GM10266 (cell line): ENCODE results near the gene ST6GAL1.
"Not testable (repeated sequence)": the region's sequence is repeated elsewhere in the genome, so short reads cannot be mapped to it uniquely, and the experiment has no call there.

Experiments used
- DNase-seq: peaks from one replicate; pipeline ENCODE4 v3.0.0; 2012; ENCODE audit errors: extremely low spot score
- TF ChIP-seq, protein P1 (sequence below): IDR thresholded peaks from 2 replicates; pipeline ENCODE4 v1.5.1; 2012; ENCODE audit warnings: mild to moderate bottlenecking, low read depth; ENCODE audit not compliant: control insufficient read depth, insufficient read depth; ENCODE audit errors: missing control alignments

ST6GAL1 gene

DNA sequence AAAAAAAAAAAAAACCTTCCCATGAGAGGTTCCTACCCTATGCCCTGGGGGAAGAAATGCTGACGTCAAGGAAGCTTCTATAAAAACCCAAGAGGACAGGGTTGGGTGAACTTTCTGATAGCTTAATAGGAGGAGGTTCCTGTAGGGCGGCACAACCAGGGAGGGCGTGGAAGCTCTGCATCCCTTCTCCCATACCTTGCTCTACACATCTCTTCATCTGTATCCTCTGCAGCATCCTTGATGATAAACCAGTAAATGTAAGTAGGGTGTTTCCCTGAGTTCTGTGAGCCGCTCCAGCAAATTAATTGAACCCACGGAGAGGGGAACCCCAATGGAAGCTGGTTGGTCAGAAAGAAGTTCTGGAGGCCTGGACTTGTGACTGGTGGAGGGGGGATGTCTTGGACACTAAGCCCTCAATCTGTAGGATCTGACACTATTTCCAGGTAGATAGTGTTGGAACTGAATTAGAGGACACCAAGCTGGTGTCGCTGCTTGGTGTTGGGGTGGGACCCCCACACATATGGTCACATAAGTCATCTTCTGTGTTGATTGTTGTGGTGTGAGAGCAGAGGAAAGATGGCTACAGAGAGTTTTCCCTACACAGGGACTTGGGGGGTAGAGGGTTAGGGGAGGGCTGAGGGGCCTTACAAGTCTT lies 91.5 kb downstream of the ST6GAL1 start:
- TF ChIP-seq, protein P1, sequence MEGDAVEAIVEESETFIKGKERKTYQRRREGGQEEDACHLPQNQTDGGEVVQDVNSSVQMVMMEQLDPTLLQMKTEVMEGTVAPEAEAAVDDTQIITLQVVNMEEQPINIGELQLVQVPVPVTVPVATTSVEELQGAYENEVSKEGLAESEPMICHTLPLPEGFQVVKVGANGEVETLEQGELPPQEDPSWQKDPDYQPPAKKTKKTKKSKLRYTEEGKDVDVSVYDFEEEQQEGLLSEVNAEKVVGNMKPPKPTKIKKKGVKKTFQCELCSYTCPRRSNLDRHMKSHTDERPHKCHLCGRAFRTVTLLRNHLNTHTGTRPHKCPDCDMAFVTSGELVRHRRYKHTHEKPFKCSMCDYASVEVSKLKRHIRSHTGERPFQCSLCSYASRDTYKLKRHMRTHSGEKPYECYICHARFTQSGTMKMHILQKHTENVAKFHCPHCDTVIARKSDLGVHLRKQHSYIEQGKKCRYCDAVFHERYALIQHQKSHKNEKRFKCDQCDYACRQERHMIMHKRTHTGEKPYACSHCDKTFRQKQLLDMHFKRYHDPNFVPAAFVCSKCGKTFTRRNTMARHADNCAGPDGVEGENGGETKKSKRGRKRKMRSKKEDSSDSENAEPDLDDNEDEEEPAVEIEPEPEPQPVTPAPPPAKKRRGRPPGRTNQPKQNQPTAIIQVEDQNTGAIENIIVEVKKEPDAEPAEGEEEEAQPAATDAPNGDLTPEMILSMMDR = no peak
- DNase-seq = peak; percentile 69

DNA sequence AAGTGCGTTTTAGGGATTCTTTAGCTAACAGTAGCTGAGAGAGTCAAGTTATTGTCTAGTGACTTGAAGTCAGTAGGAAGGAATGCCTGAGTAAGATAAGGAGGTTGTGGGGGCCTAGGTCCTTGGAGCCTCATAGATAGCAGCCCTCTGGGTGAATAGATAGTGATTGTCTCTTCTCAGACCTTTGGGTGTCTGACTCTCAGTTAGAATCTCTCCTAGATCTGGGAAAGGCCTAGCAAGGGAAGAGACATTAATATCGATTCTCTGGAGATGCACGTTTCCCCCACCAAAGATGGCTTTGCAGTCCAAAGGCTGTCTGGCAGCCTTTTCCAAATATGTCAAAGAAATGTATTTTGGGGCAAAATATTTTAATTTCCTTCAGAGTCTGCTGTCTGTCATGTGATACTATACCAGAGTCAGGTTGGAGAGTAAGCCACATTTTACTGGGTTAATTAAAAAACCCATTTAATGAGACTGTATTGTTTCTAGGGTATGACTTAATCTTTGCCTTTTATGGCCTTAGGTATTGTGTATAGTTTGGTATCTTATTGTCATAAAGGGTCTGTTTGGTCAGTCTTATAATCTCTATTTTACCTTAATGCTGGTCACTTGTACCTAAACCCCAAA lies 92.2 kb downstream of the ST6GAL1 start:
- TF ChIP-seq, protein P1 = no peak
- no peak for DNase-seq

DNA sequence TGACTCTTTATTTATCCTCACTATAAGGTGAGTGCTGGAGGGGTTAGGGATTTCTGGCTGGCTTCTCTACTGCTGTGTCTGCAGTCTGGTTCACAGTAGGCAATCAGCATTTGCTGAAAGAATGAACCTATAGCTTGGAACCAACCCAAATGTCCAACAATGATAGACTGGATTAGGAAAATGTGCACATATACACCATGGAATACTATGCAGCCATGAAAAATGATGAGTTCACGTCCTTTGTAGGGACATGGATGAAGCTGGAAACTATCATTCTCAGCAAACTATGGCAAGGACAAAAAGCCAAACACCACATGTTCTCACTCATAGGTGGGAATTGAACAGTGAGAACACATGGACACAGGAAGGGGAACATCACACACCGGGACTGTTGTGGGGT lies 93.0 kb downstream of the ST6GAL1 start:
- not testable (repeated sequence) for DNase-seq

DNA sequence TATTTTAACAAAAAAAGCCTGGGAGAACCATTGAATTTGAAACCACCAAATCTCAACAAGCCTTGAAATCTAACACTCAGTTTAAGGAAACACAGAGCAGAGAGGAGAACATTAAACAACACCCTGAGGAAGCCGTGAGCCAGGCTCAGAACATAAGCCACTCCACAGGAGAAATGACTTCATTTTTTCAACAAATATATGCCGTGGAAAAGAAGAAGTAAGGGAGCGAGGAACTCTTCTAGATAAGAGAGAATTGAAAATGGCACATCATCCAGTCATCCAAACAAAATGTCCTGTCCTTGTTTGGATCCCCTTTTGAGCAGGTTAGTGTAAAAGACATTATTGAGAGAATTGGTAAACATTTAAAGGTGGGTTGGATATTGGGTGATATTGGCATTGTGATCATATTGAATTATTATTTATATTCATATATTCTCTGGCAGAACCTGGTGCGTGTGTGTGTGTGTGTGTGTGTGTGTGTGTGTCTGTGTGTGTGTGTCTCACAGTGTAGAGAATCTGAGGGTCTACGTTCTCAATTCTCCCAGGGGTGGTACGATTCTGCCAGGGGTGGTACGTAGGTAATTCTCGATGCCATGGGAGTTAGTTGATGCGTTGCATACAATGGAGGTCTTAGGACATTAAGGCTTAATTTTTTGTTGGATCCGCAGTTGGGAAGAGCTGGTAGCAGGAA lies 94.4 kb downstream of the ST6GAL1 start:
- TF ChIP-seq, protein P1 = no peak
- DNase-seq = no peak

DNA sequence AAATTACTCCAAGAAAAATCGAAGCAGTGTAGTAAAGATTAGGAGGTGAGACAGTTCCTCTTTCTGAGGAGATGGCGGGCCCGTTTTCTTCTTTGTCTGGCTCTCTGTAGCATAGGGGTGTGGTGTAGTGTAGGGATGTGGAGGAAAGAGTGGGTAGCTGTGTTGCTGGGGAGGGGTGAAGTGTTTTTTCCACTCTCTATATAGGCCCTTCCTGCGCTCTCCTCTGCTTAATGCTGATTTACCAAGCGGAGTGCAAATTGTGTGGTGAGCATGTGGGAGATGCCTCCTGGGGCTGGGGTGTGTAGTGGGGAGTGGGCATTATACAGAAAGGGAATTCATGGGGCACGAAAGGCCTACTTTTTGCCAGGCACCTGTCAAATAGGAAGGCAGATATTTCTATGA lies 94.9 kb downstream of the ST6GAL1 start:
- peak; percentile 60 for DNase-seq
- TF ChIP-seq, protein P1 = no peak

DNA sequence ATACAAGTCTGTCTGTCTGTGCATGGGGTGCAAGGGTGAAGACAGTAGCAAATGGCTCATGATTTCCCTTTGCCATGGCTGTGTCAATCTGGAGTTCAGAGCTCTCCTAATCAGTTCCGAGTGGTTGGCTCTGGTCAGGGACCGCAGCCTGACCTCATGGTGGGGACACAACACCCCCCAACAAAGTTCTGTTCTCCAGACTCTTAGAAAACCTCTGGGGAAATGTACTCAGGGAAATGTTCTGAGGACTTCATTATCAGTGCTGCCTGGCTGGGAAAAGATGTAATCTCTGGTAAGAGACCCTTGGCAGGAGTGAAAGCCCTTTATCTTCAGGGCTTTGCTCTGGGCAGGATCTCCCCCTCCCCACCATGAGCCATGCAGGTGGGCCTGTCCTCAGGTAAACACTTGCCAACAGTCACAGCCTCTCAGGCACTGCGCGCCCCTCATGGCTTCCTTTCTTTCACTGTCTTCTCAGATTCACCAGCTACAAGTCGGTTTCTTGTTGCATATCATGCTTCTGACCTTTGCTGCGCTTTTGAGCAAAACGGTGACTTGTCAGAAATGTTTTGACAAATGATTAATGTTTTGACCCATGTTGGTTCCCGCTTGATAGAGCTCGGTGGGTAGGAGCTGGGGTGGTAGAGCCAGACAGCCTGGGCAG lies 95.5 kb downstream of the ST6GAL1 start:
- TF ChIP-seq, protein P1 = no peak
- no peak for DNase-seq

DNA sequence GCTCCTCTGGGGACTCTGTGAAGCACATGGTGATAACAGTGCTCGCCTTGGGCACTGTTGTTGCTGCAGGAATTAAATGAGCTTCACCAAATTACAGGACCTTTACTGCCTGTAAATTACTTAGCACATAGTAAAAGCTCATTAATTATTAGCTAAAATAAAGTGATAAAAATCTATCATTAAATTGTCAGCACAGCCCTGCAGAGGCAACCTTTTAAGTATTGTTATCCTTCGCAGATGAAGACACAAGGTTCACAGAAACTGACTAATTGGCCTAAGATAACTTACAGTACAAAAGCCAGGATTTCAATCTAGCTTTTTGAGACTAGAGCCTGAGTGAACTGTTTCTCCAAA lies 96.0 kb downstream of the ST6GAL1 start:
- no peak for DNase-seq
- TF ChIP-seq, protein P1 = no peak
